Measurements from ENCODE around the gene SLC7A14. TPM values are rescaled to one million over a fixed set of nuclear protein-coding genes. Genes with fewer than 3 reads are reported as not detected.

SLC7A14 gene
- total RNA-seq, 1 donor from 2014 or later: 0.07 TPM

GRCh38 chr3:170555329-170555728 is 30.5 kb downstream of the SLC7A14 start:
- peaks cover 10% of the 10 kb centered on the region for H3K27me3 Mint-ChIP-seq (ENCODE audit: low read depth)
- no peak overlapping the region for H3K4me3 Mint-ChIP-seq
- H3K36me3 Mint-ChIP-seq (ENCODE audit: low read depth): no peaks in the 10 kb centered on the region

DNA sequence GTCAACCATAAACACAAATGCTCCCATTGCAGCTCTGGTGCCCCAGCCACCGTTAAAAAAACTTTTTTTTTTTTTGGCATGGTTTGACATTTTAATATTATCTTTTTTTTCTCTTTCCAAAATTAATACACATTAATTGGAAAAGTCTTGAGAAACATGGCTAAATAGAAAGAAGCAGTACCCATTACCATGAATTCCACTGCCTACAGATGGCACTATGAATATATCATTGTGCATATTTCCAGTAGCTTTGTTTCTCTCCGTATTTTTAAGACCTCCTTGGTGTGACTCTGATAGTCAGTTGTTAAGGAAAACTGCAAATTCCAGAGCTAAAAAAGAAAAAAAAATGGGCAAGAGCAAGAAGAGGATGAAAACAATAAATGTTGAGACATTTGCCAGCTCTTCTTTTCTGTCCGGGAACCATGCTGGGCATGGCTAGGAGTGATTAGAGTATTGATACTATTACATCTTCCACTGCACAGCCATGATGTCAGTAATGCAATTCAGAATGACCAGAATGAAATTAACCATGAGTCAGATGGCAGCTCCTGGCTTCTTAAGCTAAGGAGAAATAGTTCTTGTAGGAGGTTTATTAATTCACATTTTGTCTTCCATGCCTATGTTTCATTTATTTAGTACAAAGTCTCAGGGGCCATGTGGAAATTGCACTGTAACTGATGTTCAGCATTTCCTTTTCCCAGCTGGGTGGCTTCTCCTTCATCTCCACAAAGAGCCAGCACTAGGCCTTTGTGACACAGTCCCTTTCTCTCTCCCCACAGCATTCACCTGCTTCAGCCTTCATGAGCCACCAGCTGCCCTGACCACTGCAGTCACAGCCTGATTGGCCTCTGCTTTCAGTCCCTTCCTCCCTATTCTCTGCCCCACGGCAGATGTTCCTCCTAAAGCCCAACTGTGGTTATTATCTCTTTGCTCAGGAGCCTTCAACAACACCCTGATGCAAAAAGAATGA is 31.8 kb downstream of the SLC7A14 start:
- no peak for TF ChIP-seq CTCF (conservative IDR thresholded peaks at IDR 0.05)
- Mint-ChIP-seq H3K27me3 (ENCODE audit: low read depth) (peaks cover 10% of the 10 kb centered on the region), H3K36me3 (ENCODE audit: low read depth) (no peaks in the 10 kb centered on the region), H3K9me3 (no peaks in the 10 kb centered on the region), H3K4me3 (no peak overlapping the region), H3K27ac (ENCODE audit: unreplicated experiment) (no peak overlapping the region), H3K4me1 (no peaks in the 10 kb centered on the region)
- no peak for DNase-seq (ENCODE audit: low read depth, low spot score)

More at GRCh38 chr3:170555329-170555728, 30.5 kb downstream of the SLC7A14 start:
- H3K27ac Mint-ChIP-seq (ENCODE audit: unreplicated experiment): no peak overlapping the region
- TF ChIP-seq CTCF (conservative IDR thresholded peaks at IDR 0.05): no peak
- H3K9me3 Mint-ChIP-seq: no peaks in the 10 kb centered on the region
- DNase-seq (ENCODE audit: low read depth, low spot score): no peak
- H3K4me1 Mint-ChIP-seq: no peaks in the 10 kb centered on the region

GRCh38 chr3:170551252-170551651 is 34.6 kb downstream of the SLC7A14 start:
- H3K27ac Mint-ChIP-seq (ENCODE audit: unreplicated experiment): no peak overlapping the region
- H3K9me3 Mint-ChIP-seq: no peaks in the 10 kb centered on the region
- TF ChIP-seq CTCF (conservative IDR thresholded peaks at IDR 0.05): no peak
- H3K27me3 Mint-ChIP-seq (ENCODE audit: low read depth): peaks cover 15% of the 10 kb centered on the region
- H3K4me1 Mint-ChIP-seq: no peaks in the 10 kb centered on the region
- H3K36me3 Mint-ChIP-seq (ENCODE audit: low read depth): no peaks in the 10 kb centered on the region
- H3K4me3 Mint-ChIP-seq: no peak overlapping the region
- no peak for DNase-seq (ENCODE audit: low read depth, low spot score)

DNA sequence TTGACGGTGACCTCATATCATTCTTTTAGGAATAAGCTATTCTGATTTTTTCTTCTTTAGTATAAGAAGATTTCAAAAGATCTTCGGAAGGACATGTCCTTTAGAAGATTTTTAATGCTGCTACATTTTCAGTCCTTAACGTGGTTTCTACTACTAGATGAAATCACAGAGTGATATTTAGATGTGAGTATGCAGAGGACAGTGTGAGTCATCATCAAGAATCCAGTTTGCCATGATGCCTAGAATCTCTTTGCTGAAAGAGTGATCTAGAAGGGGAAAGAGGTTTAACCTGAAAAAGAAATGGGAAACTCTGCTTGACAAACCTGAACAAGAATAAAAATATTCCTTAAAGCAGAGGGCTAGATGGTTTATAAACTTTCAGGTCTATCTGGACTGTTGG is 43.2 kb downstream of the SLC7A14 start:
- H3K4me3 Mint-ChIP-seq: no peak overlapping the region
- H3K27me3 Mint-ChIP-seq (ENCODE audit: low read depth): peaks cover 18% of the 10 kb centered on the region
- no peaks in the 10 kb centered on the region for H3K9me3 Mint-ChIP-seq
- no peaks in the 10 kb centered on the region for H3K4me1 Mint-ChIP-seq
- no peak overlapping the region for H3K27ac Mint-ChIP-seq (ENCODE audit: unreplicated experiment)
- H3K36me3 Mint-ChIP-seq (ENCODE audit: low read depth): no peaks in the 10 kb centered on the region
- no peak for DNase-seq (ENCODE audit: low read depth, low spot score)
- TF ChIP-seq CTCF (conservative IDR thresholded peaks at IDR 0.05): no peak

DNA sequence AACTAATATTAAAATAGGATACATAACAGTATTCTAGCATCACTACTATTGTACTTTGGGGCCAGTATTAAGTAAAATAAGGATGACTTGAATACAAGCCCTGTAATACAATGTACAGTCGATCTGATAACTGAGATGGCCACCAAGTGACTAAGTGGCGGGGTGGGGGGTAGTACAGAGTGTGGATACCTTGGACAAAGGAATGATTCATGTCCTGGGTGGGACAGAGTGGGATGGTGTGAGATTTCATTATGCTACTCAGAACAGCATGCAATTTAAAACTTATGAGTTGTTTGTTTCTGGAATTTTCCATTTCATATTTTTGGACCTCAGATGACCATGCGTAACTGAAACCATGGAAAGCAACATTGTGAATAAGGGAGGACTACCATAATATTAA is 46.0 kb downstream of the SLC7A14 start:
- TF ChIP-seq CTCF (conservative IDR thresholded peaks at IDR 0.05): no peak
- Mint-ChIP-seq H3K4me1 (no peaks in the 10 kb centered on the region), H3K27ac (ENCODE audit: unreplicated experiment) (no peak overlapping the region), H3K27me3 (ENCODE audit: low read depth) (peaks cover 13% of the 10 kb centered on the region), H3K9me3 (no peaks in the 10 kb centered on the region), H3K36me3 (ENCODE audit: low read depth) (no peaks in the 10 kb centered on the region), H3K4me3 (no peak overlapping the region)
- no peak for DNase-seq (ENCODE audit: low read depth, low spot score)

Data from neural crest cell (in vitro differentiated cells).